Aorta (tissue), 5 donors: ENCODE data around the gene ZSCAN26. TPM values are rescaled to one million over a fixed set of nuclear protein-coding genes. Genes with fewer than 3 reads are reported as not detected.

ENCODE experiments used
- ATAC-seq: fragments of 200-7000 bp; cut with Tn5 transposase; one replicate; pipeline ENCODE4 v1.9.1; 2022; ENCODE audit warnings: moderate library complexity; ENCODE audit not compliant: low FRiP score
- DNase-seq, 2 donors: peaks; one replicate each; pipeline ENCODE4 v3.0.0-alpha.2; 2020
- H3K27ac ChIP-seq, 2 donors: one replicate each; pipeline ENCODE4 v1.5.1; 2013; ENCODE audit warnings: low read length in 2 of 2, mild to moderate bottlenecking in 2 of 2, moderate library complexity in 2 of 2, control low read depth in 1 of 2, inconsistent platforms in 1 of 2, low read depth in 1 of 2
- H3K27me3 ChIP-seq, 2 donors: one replicate each; pipeline ENCODE4 v1.6.1; 2013; ENCODE audit warnings: control low read depth in 1 of 2, low read length in 1 of 2, mild to moderate bottlenecking in 1 of 2, moderate library complexity in 1 of 2; ENCODE audit not compliant: insufficient read depth in 2 of 2, control insufficient read depth in 1 of 2
- H3K36me3 ChIP-seq, 2 donors: one replicate each; pipeline ENCODE4 v1.6.1; 2013; ENCODE audit warnings: control low read depth in 1 of 2, low read length in 1 of 2, mild to moderate bottlenecking in 1 of 2; ENCODE audit not compliant: insufficient read depth in 2 of 2, control insufficient read depth in 1 of 2
- H3K4me1 ChIP-seq, 2 donors: one replicate each; pipeline ENCODE4 v1.6.1; 2013; ENCODE audit warnings: low read length in 2 of 2, control low read depth in 1 of 2, mild to moderate bottlenecking in 1 of 2, moderate library complexity in 1 of 2; ENCODE audit not compliant: insufficient read depth in 2 of 2, control insufficient read depth in 1 of 2
- H3K4me3 ChIP-seq, 2 donors: one replicate each; pipeline ENCODE4 v1.5.1; 2013; ENCODE audit warnings: low read length in 2 of 2, control low read depth in 1 of 2, mild to moderate bottlenecking in 1 of 2
- H3K9me3 ChIP-seq: one replicate; pipeline ENCODE4 v1.6.1; 2013; ENCODE audit warnings: mild to moderate bottlenecking, low read length; ENCODE audit not compliant: control insufficient read depth
- WGBS, 2 donors: extraction: QIAGEN DNeasy Blood & Tissue Kit; methylation state at CpG; one replicate each; pipeline ENCODE4 v1.1.7; 2013; 5-methylcytosine and 5-hydroxymethylcytosine counted together
- intact Hi-C, 2 donors: fragments of 100-400 bp; cut with DNase I; formaldehyde crosslinking; loops; one replicate each; pipeline versions ENCODE4 v1.14.2 to v1.15.0; 2022
- polyA plus RNA-seq, 2 donors: library from polyadenylated mRNA; stranded (reverse); fragments of 200-250 nt; gene quantifications; one replicate each; pipeline ENCODE4 v1.2.3, GENCODE V29; 2013
- total RNA-seq, 2 donors: library from RNA; stranded (reverse); fragmentation: NEBNext Ultra II Directional; extraction: Animal tissue kit (Norgen Biotek cat#: 25700); gene quantifications; one replicate each; pipeline ENCODE4 v1.2.1, GENCODE V29; 2021
- donor health status: healthy with polysubstance abuse.
- donor health status: Bipolar disorder and iron deficiency.
- donor health status: DM: no; HTN: no; CAD: no.
- donor health status: DM: no; HTN: no; CAD: no.
- donor health status: DM: yes; HTN: yes; CAD: no.

ZSCAN26 gene
- total and polyA plus RNA-seq, 4 donors = 15.7 to 22.8 (median 16.0) TPM

DNA sequence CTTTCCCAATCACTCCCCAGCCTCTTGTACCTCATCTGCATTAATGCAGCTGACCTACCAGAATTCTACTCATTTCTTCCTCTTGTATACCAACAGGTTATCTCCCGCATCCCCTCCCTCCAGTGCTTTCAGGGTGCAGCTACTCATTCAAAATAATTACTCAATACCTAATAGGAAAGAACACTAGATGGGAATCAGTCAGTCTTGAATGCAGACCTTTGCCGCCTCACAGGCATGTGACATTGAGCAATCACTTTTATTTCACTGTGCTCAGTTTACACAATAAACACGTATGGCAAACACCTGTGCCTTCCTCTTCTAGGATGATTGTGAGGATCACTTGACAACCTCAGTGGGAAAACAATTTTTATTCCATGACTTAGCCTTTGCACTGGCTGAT is 55.7 kb downstream of the ZSCAN26 start:
- WGBS, 2 donors = 92 to 94% methylated on average over 3 of the region's 3 CpGs
- Histone ChIP-seq H3K9me3 (peaks cover 17% of the 10 kb centered on the region), H3K27ac (no peak overlapping the region), H3K36me3 (peaks cover 13 to 23% of the 10 kb centered on the region in 2 donors), H3K4me1 (no peaks in the 10 kb centered on the region), H3K4me3 (no peak overlapping the region), H3K27me3 (no peaks in the 10 kb centered on the region)
- intact Hi-C loops = no loop called here
- DNase-seq = no peak
- ATAC-seq = no peak

GRCh38 chr6:28323813-28324424 is 57.0 kb downstream of the ZSCAN26 start:
- DNase-seq (no peak), ATAC-seq (no peak)
- WGBS, 2 donors = 94 to 99% methylated on average over 1 of the region's 1 CpG
- peaks cover 18% of the 10 kb centered on the region for H3K9me3 ChIP-seq
- no peaks in the 10 kb centered on the region for H3K4me1 ChIP-seq
- H3K4me3 ChIP-seq = no peak overlapping the region
- H3K27me3 ChIP-seq = no peaks in the 10 kb centered on the region
- H3K27ac ChIP-seq = no peak overlapping the region
- H3K36me3 ChIP-seq = peaks cover 13 to 23% of the 10 kb centered on the region in 2 donors
- intact Hi-C loops = no loop called here

DNA sequence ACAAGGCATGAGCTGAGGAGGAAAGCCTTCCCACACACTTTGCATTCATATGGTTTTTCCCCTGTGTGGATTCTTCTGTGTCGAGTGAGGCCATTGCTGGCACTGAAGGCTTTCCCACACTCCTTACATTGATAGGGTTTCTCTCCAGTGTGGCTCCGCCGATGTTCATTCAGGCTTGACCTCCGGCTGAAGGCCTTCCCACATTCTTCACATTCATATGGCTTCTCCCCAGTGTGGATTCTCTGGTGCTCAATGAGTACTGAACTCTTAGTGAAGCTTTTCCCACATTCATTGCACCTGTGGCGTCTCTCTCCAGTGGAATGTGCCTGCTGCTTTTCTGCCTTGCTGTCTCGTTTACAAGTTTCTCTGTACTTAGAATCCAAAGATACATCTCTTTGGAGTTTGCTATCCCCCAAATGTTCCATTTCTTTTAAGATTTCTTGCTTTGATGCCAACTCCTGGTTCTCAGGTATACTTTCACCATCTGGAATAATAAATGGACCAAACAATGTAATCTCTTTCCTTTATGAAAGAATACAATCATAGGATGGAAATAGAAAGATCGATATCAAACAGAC is 59.5 kb downstream of the ZSCAN26 start:
- Histone ChIP-seq H3K27me3 (no peaks in the 10 kb centered on the region), H3K36me3 (peaks cover 13 to 23% of the 10 kb centered on the region in 2 donors), H3K4me1 (no peaks in the 10 kb centered on the region), H3K27ac (no peak overlapping the region), H3K4me3 (no peak overlapping the region), H3K9me3 (peaks cover 15% of the 10 kb centered on the region)
- WGBS, 2 donors = 97% methylated on average over 7 of the region's 7 CpGs
- DNase-seq (no peak), ATAC-seq (no peak)
- intact Hi-C loops = loop anchor here in 1 of 2 donors (5.0 kb wide), 1 partner anchor 44 kb away; the partner anchor contains the start of gene PGBD1

Other genes with a start within 250 kb of the ZSCAN26 start
- gene ZNF165, start 186.6 kb upstream of the ZSCAN26 start, total RNA-seq = under 1 TPM; 0.24 to 0.42 TPM
- gene ZNF165, start 186.6 kb upstream of the ZSCAN26 start, polyA plus RNA-seq = 1 to 10 TPM in 1 of 2 donors, under 1 TPM in 1; 0.61 to 2.1 TPM
- gene ZSCAN16, start 142.5 kb upstream of the ZSCAN26 start, total RNA-seq = 1 to 10 TPM; 4.4 to 5.0 TPM
- 1 to 10 TPM; 4.5 to 7.3 TPM for gene ZSCAN16, start 142.5 kb upstream of the ZSCAN26 start, polyA plus RNA-seq
- gene ZKSCAN8, start 125.3 kb upstream of the ZSCAN26 start, total RNA-seq = 10 to 100 TPM; 20.7 to 31.8 TPM
- 10 to 100 TPM in 1 of 2 donors, 1 to 10 TPM in 1; 2.3 to 12.5 TPM for gene ZKSCAN8, start 125.3 kb upstream of the ZSCAN26 start, polyA plus RNA-seq
- 10 to 100 TPM; 15.4 to 18.5 TPM for gene ZSCAN9, start 41.9 kb upstream of the ZSCAN26 start, total RNA-seq
- 10 to 100 TPM in 1 of 2 donors, 1 to 10 TPM in 1; 4.4 to 14.0 TPM for gene ZSCAN9, start 41.9 kb upstream of the ZSCAN26 start, polyA plus RNA-seq
- 1 to 10 TPM; 4.0 to 6.8 TPM for gene ZKSCAN4, start 14.9 kb upstream of the ZSCAN26 start, total RNA-seq
- gene ZKSCAN4, start 14.9 kb upstream of the ZSCAN26 start, polyA plus RNA-seq = 1 to 10 TPM; 2.5 to 3.6 TPM
- 1 to 10 TPM; 1.6 to 3.2 TPM for gene NKAPL, start 7.8 kb upstream of the ZSCAN26 start, total RNA-seq
- gene NKAPL, start 7.8 kb upstream of the ZSCAN26 start, polyA plus RNA-seq = 1 to 10 TPM; 1.9 to 4.3 TPM
- gene PGBD1, start 14.4 kb downstream of the ZSCAN26 start, total RNA-seq = 1 to 10 TPM; 6.2 to 6.7 TPM
- gene PGBD1, start 14.4 kb downstream of the ZSCAN26 start, polyA plus RNA-seq = 1 to 10 TPM; 3.5 to 7.2 TPM
- 10 to 100 TPM in 1 of 2 donors, 1 to 10 TPM in 1; 8.3 to 10.9 TPM for gene ZSCAN31, start 69.0 kb downstream of the ZSCAN26 start, total RNA-seq
- gene ZSCAN31, start 69.0 kb downstream of the ZSCAN26 start, polyA plus RNA-seq = 1 to 10 TPM; 4.4 to 7.6 TPM
- gene ZKSCAN3, start 82.8 kb downstream of the ZSCAN26 start, total RNA-seq = 1 to 10 TPM; 4.2 to 8.6 TPM
- gene ZKSCAN3, start 82.8 kb downstream of the ZSCAN26 start, polyA plus RNA-seq = 1 to 10 TPM in 1 of 2 donors, under 1 TPM in 1; 0.50 to 2.7 TPM
- gene ZSCAN12, start 132.6 kb downstream of the ZSCAN26 start, total RNA-seq = 1 to 10 TPM; 5.0 to 7.0 TPM
- 1 to 10 TPM; 2.3 to 3.3 TPM for gene ZSCAN12, start 132.6 kb downstream of the ZSCAN26 start, polyA plus RNA-seq
- 1 to 10 TPM; 2.9 to 4.5 TPM for gene ZSCAN23, start 176.3 kb downstream of the ZSCAN26 start, total RNA-seq
- gene ZSCAN23, start 176.3 kb downstream of the ZSCAN26 start, polyA plus RNA-seq = 1 to 10 TPM in 1 of 2 donors, under 1 TPM in 1; 0.82 to 1.5 TPM
- not detected for gene GPX6, start 248.7 kb downstream of the ZSCAN26 start, total RNA-seq
- not detected for gene GPX6, start 248.7 kb downstream of the ZSCAN26 start, polyA plus RNA-seq